ENCODE data around the gene RANBP10. TPM values are rescaled to one million over a fixed set of nuclear protein-coding genes. Genes with fewer than 3 reads are reported as not detected.

The RANBP10 gene
- total RNA-seq, 1 experiment from 2014 or later = 15.6 TPM

GRCh38 chr16:67673712-67674580, 132.4 kb downstream of the RANBP10 start:
- Histone ChIP-seq H4K91ac (ENCODE audit: insufficient read length, low read depth, low read length) (no peak overlapping the region), H4K20me1 (ENCODE audit: control insufficient read depth, insufficient read depth, insufficient read length) (peaks cover 3% of the 10 kb centered on the region), H3K79me2 (ENCODE audit: insufficient read depth, low read length) (no peaks in the 10 kb centered on the region), H3K27me3 (ENCODE audit: insufficient read depth, low read length) (no peaks in the 10 kb centered on the region), H2BK120ac (ENCODE audit: low read depth, low read length, poor library complexity, severe bottlenecking) (no peak overlapping the region), H2AK5ac (ENCODE audit: insufficient read length, low read length) (no peak overlapping the region), H2BK12ac (ENCODE audit: insufficient read length, low read depth, low read length) (no peak overlapping the region), H3K56ac (ENCODE audit: insufficient read length, low read depth, low read length) (no peak overlapping the region), H3K14ac (ENCODE audit: insufficient read depth, low read length) (no peak overlapping the region), H3K4me1 (ENCODE audit: insufficient read depth, low read length) (no peaks in the 10 kb centered on the region), H3T11ph (ENCODE audit: low read length) (no peak overlapping the region), H3K4ac (ENCODE audit: low read depth, low read length) (no peak overlapping the region), H3K79me1 (ENCODE audit: insufficient read depth, low read depth, low read length, poor library complexity, severe bottlenecking) (no peaks in the 10 kb centered on the region), H3K23ac (ENCODE audit: insufficient read length, low read depth, low read length) (no peak overlapping the region), H3K4me2 (ENCODE audit: insufficient read depth, insufficient read length, low read length) (no peak overlapping the region), H2BK20ac (ENCODE audit: low read depth, low read length, poor library complexity, severe bottlenecking) (no peak overlapping the region), H2BK5ac (ENCODE audit: insufficient read length, low read length) (no peak overlapping the region), H2BK15ac (ENCODE audit: low read depth, low read length) (no peak overlapping the region), H3K18ac (ENCODE audit: insufficient read length, low read depth, low read length) (no peak overlapping the region), H4K5ac (ENCODE audit: insufficient read length, low read depth, low read length) (no peak overlapping the region), H4K8ac (replicated peaks; ENCODE audit: insufficient read length, low read depth, low read length) (no peak overlapping the region), H3K9ac (ENCODE audit: extremely low read depth, insufficient read length, low read length) (no peak overlapping the region), H3K9me3 (ENCODE audit: control insufficient read depth, low read depth, low read length) (no peaks in the 10 kb centered on the region), H3K27ac (ENCODE audit: insufficient read length, low read depth, low read length) (no peak overlapping the region), H2AFZ (ENCODE audit: low read length) (no peak overlapping the region), H3K23me2 (ENCODE audit: insufficient read length, low read depth, low read length, poor library complexity, severe bottlenecking) (no peaks in the 10 kb centered on the region)
- Mint-ChIP-seq H3K27me3 (ENCODE audit: low read depth) (no peaks in the 10 kb centered on the region), H3K9me3 (no peaks in the 10 kb centered on the region), H3K36me3 (ENCODE audit: insufficient read depth in 1 of 3, low read depth in 3 of 3) (peaks cover 0 to 4% (median 2%) of the 10 kb centered on the region in 3 experiments; a peak in 3 of 7 replicates), H3K4me3 (no peak overlapping the region; a peak in 1 of 5 replicates), H3K27ac (peak overlapping the region; percentile 30 to 88 (median 57); a peak in 4 of 7 replicates), H3K4me1 (0 out of 4 replicates have a peak, but pooled peaks cover 0 to 2% of the 10 kb centered on the region in 2 experiments)
- TF ChIP-seq CTCF (conservative IDR thresholded peaks at IDR 0.05) = no peak
- DNase-seq = no peak
- no CpG with 5 or more reads among the region's 21 CpGs for WGBS (ENCODE audit: extremely low coverage, insufficient read length, low lambda C conversion rate)

Other genes starting within 250 kb of the RANBP10 start
- 87.3 and 88.5 TPM in 2 replicates for gene CTCF, start 244.0 kb downstream of the RANBP10 start, total RNA-seq (2021)
- 57.7 and 58.5 TPM in 2 replicates for gene CARMIL2, start 161.4 kb downstream of the RANBP10 start, total RNA-seq (2021)
- gene ACD, start 146.3 kb downstream of the RANBP10 start, total RNA-seq (2021) = 34.1 and 38.2 TPM in 2 replicates
- gene PARD6A, start 145.6 kb downstream of the RANBP10 start, total RNA-seq (2021) = 10.8 and 11.2 TPM in 2 replicates
- gene ENKD1, start 139.8 kb downstream of the RANBP10 start, total RNA-seq (2021) = 7.9 and 9.5 TPM in 2 replicates
- gene C16orf86, start 139.7 kb downstream of the RANBP10 start, total RNA-seq (2021) = 0.75 and 1.5 TPM in 2 replicates
- 20.1 and 21.8 TPM in 2 replicates for gene GFOD2, start 87.2 kb downstream of the RANBP10 start, total RNA-seq (2021)
- gene TSNAXIP1, start 329 bp upstream of the RANBP10 start, total RNA-seq (2021) = 1.1 and 1.3 TPM in 2 replicates
- 48.7 and 48.9 TPM in 2 replicates for gene THAP11, start 35.8 kb upstream of the RANBP10 start, total RNA-seq (2021)
- 190 and 198 TPM in 2 replicates for gene NUTF2, start 40.4 kb upstream of the RANBP10 start, total RNA-seq (2021)
- 60.9 and 65.9 TPM in 2 replicates for gene CENPT, start 41.1 kb upstream of the RANBP10 start, total RNA-seq (2021)
- 99.5 and 106 TPM in 2 replicates for gene EDC4, start 66.5 kb upstream of the RANBP10 start, total RNA-seq (2021)
- gene NRN1L, start 78.3 kb upstream of the RANBP10 start, total RNA-seq (2021) = 2.0 and 2.7 TPM in 2 replicates
- gene PSKH1, start 86.7 kb upstream of the RANBP10 start, total RNA-seq (2021) = 28.6 and 29.1 TPM in 2 replicates
- gene CTRL, start 125.3 kb upstream of the RANBP10 start, total RNA-seq (2021) = 2.7 and 3.3 TPM in 2 replicates
- 24.5 and 25.7 TPM in 2 replicates for gene PSMB10, start 130.3 kb upstream of the RANBP10 start, total RNA-seq (2021)
- gene LCAT, start 137.6 kb upstream of the RANBP10 start, total RNA-seq (2021) = 17.7 and 17.8 TPM in 2 replicates
- 46.7 and 51.1 TPM in 2 replicates for gene SLC12A4, start 162.1 kb upstream of the RANBP10 start, total RNA-seq (2021)
- gene DPEP3, start 173.9 kb upstream of the RANBP10 start, total RNA-seq (2021) = 0.59 and 0.68 TPM in 2 replicates
- gene DPEP2, start 192.9 kb upstream of the RANBP10 start, total RNA-seq (2021) = not detected in 2 replicates
- not detected in 2 replicates for gene DPEP2NB, start 209.4 kb upstream of the RANBP10 start, total RNA-seq (2021)
- 21.8 and 22.9 TPM in 2 replicates for gene DDX28, start 216.7 kb upstream of the RANBP10 start, total RNA-seq (2021)
- 26.0 and 28.5 TPM in 2 replicates for gene DUS2, start 216.7 kb upstream of the RANBP10 start, total RNA-seq (2021)